MV-4-11 (cell line): ENCODE measurements around the gene HIF1AN.
"Not testable (repeated sequence)": the region's sequence is repeated elsewhere in the genome, so short reads cannot be mapped to it uniquely, and the experiment has no call there.

ENCODE experiments used
- DNase-seq: peaks from one replicate; lab custom pipeline; 2025; lab: John Stamatoyannopoulos, UW

Gene HIF1AN

GRCh38 chr10:100567249-100567648, 31.5 kb downstream of the HIF1AN start:
- no peak for DNase-seq

DNA sequence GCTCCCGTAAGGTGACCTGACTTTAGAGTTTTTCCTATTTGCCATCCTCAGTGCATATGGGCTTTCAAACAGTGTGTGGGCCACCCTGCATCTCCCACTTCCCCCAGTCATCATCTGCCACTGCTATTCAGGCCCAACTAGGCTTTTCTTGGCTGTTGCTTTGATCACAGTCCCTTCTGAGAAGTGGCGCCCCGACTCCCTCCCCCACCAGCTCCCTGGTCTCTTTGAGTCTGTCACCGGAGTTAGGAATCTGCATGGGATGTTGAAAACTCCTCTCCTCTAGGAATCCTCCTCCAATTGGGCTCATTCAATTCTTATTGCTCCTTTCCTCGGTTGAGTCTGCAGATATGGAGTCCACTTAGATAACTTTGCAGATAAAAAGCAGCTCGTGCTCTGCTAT, 32.1 kb downstream of the HIF1AN start:
- DNase-seq = no peak

GRCh38 chr10:100568912-100569311, 33.2 kb downstream of the HIF1AN start:
- DNase-seq = no peak

DNA sequence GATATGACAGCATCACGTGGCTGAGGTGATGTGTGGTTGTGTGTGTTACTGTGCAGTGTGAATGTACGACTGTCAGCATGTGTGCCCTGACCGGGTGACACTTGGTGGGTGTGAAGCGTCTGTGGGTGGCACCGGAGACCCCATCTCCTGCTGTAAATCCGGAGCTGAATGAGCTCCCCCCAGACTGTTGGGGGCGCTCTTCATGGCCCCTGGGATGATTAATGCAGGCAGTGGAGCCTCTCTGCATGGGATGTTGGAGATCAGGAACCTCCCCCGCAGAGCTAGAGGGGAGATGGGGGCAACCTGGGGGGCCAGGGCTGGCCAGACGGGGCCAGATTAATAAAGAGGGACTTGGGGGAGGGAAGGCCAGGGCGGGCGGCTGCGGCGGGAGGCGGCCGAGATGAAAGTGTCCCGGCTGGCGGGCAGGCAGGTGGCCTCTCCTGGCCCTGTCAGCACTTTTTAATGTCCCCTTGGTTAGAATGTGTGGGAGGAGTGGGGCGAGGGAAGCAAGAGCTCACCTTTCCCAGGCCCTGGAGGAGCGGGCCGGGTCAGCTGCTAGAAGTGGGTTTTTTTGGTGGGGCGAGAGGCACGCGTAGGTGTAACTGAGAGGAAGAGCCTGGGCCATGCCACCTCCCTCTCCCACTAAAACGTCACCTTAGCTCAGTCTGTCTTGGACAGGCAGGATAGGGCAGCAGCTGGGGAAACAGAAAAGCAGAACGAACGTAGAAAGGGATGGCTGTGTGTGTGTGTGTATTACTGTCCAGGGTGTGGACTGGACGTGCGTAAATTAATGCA, 34.1 kb downstream of the HIF1AN start:
- no peak for DNase-seq

GRCh38 chr10:100570506-100570905, 34.8 kb downstream of the HIF1AN start:
- DNase-seq = no peak

DNA sequence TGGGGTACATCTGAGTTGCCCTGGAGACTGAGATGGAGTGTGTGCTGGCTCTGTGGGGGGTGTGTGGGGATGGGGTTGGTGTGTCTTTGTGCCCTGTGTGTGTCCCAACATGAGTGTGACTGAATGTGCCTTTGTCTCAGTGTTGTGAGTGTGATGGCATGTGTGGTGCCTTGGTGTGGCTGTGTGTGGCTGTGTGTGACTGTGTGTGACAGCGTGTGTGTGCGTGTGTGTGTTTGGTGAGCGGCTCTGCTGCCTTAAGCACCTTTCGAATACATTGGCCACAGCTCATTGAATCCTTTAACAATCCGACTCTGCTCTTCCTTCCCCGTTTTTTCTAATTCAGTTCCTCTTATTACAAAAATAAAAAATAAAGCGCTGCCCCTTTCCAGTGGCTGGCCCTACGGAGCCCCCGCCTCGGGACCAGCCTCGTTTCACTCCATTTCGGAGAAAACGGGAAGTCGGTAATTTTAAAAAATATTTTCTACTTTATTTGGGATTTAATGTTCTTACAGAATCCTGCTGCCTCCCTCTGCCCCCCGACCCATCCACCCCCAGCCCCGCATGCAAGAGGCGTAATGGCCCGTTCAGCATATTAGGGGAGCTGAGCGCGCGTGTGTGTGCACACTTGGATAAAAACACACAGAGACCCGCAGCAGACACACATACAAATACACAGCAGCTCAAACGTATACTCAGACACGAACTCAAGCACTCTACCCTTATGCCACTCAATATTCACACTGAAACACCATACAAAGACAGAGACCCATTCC, 35.5 kb downstream of the HIF1AN start:
- DNase-seq = no peak

- not testable (repeated sequence) for DNase-seq
Measured at GRCh38 chr10:100575146-100575545, 39.4 kb downstream of the HIF1AN start.

DNA sequence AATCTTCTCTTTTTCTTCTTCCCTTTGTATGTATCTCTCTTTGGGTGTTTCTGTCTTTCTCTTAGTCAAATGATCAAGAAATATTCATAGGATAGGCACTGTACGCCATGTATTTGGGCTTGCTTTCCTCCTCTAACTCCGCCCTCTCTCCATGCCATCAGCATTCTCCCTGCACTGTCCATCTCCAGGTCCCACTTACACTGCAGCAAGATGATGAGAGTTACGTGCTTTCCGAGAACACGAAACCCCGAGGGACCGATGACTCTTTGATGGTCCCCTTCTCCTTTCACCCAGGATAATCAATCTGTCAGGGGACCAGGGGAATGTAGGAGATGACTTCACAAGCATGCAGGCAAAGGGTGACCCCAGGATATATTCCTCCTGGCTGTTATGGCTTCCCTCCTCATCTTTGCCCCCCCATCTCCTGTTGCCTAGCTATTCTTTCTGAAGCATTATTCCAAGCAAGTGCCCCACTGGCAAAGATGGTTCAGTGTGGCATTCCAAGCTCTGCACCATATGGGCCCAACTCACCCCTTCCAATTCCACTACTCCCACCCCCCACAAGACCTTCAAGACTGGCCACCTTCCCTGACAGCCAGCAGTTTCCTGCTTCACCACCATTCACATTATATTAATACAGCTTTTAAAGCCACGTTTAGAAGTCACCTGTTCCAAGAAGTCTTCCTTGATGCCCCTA, 40.0 kb downstream of the HIF1AN start:
- DNase-seq = no peak

- DNase-seq = no peak
Measured at GRCh38 chr10:100576282-100576635, 40.5 kb downstream of the HIF1AN start.

DNA sequence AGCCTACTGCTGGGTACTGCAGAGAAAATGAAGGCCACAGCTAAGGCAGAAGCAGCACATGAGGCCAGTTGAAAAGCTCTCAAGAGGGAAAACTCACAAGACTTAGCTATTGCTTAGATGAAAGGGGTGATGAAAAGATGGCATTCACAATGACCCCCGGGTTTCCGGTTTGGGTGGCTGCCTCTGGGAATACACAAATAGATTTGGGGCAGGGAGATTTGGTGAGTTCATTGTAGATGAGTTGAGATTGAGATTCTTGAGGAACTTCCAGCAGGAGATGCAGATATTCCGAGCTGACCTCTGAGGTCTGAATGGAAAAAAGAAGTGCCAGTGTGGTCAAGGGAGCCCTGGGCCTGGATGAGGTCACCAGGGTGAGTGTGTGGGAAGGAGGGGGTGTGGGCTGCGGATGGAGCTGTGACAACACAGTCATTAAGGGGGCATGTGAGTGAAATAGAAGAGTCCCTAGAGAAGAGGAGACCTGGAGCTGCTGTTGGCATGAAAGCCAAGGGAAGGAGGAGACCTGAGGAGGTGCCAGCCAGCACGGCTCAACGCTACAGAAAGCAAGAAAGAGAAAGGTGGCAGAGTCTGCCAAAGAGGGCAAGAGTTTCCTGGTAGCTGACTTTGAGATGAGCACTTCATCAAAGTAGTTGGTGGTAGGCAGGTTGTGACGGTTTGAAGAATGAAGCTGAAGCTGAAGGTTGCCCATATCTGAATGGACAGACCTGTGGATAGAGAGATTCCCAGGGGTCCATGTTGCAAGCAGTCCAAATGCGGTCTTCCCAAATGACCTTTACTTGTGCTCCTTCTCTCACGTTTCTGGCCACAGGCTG, 43.7 kb downstream of the HIF1AN start:
- DNase-seq = no peak

DNA sequence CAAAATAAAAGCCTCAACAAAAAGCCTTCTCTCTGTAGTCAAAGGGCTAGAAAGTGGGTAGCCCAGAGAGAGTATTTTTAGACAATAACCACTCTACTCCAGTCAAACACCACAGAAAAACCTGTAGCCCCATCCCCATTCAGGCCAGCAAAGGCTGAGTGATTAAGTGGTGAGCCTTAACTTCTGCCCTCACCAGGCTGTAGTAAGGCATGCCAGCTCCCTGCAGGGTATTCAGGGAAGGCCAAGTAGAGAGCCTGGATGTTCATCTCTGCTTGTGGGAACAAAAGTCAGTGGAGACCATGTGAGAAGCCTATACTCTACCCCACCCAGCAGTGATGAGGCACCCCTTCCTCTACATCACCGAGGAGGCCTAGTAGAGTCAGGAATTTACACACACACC, 51.2 kb downstream of the HIF1AN start:
- no peak for DNase-seq

DNA sequence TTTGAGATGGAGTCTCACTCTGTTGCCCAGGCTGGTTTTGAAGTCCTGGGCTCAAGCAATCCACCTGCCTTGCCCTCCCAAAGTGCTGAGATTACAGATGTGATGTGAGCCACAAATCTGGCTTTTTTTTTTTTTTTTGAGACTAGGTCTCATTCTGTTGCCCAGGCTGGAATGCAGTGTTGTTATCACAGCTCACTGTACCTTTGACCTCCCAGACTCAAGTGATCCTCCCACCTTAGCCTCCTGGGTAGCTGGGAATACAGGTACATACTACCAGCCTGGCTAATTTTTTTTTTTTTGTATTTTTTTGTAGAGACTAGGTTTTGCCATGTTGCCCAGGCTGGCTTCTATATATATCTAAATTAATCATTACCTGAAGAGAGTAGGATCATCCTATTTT, 62.4 kb downstream of the HIF1AN start:
- DNase-seq = no peak

DNA sequence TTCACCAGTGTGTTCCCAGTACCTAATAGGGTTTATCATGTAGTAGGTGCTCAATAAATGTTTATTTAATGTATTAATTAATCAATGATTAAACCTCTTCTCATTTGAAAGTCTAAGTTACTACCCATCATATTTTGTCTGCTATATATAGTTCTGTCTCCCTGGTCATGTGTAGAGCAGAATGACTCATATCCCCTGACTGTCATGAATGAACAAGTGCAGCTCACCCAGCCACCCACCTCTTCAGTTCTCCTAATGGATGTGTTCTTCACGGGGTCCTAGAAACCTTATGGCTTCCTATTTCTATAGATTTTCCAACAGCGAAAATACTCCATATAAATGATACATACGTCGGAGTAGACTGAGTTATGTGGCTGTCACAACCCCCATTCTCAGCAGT, 64.5 kb downstream of the HIF1AN start:
- DNase-seq = peak; percentile 5

DNA sequence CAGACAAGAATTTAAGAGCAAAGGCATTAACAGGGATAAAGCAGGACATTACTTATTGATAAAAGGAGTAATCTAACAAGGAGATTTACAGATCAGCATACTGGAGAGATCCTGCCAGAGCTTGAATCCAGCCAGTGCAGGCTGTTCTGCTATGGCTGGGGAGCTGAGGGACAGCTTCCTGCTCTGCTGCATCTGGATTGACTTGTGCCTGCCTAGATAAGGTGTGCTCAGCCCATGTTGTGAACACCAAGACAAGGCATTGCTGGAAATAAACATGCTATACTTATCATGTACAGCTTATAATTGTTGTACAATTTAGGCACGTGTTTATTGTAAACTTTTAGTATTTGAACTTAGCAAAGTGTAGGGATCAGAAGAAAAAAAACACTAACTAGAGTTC, 71.7 kb downstream of the HIF1AN start:
- DNase-seq = no peak
